ENCODE measurements around the gene GALNT17. TPM values are rescaled to one million over a fixed set of nuclear protein-coding genes. Genes with fewer than 3 reads are reported as not detected.

Gene GALNT17
- total RNA-seq, 1 donor from 2014 or later, result 0.12 TPM

DNA sequence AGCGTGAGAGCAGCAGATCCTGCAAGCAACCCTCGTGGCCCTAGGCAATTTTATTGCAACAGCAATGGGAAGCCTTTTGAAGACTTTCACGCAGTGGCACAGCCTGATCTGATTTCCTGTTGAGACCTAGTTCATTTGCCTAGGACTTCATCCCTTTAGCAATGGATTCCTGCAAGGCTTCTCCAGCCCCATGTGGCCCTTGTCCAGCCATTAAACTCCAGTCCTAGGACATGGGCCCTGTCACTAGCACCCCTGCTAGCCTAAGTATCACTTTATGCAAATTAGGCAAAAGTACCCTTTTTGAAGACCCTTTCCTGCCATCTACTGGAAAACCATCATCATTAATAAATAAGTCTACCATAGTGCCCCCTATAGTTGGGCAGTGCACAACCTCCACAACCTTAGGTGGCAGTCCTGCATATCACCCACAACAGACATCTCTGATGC lies 379.4 kb downstream of the GALNT17 start:
- DNase-seq (ENCODE audit: low read depth), result no peak
- TF ChIP-seq, protein P1, sequence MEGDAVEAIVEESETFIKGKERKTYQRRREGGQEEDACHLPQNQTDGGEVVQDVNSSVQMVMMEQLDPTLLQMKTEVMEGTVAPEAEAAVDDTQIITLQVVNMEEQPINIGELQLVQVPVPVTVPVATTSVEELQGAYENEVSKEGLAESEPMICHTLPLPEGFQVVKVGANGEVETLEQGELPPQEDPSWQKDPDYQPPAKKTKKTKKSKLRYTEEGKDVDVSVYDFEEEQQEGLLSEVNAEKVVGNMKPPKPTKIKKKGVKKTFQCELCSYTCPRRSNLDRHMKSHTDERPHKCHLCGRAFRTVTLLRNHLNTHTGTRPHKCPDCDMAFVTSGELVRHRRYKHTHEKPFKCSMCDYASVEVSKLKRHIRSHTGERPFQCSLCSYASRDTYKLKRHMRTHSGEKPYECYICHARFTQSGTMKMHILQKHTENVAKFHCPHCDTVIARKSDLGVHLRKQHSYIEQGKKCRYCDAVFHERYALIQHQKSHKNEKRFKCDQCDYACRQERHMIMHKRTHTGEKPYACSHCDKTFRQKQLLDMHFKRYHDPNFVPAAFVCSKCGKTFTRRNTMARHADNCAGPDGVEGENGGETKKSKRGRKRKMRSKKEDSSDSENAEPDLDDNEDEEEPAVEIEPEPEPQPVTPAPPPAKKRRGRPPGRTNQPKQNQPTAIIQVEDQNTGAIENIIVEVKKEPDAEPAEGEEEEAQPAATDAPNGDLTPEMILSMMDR (conservative IDR thresholded peaks at IDR 0.05; ENCODE audit: low read depth, low read length), result no peak
- no peak overlapping the region for H3K4me3 ChIP-seq (ENCODE audit: low read depth, low read length)

DNA sequence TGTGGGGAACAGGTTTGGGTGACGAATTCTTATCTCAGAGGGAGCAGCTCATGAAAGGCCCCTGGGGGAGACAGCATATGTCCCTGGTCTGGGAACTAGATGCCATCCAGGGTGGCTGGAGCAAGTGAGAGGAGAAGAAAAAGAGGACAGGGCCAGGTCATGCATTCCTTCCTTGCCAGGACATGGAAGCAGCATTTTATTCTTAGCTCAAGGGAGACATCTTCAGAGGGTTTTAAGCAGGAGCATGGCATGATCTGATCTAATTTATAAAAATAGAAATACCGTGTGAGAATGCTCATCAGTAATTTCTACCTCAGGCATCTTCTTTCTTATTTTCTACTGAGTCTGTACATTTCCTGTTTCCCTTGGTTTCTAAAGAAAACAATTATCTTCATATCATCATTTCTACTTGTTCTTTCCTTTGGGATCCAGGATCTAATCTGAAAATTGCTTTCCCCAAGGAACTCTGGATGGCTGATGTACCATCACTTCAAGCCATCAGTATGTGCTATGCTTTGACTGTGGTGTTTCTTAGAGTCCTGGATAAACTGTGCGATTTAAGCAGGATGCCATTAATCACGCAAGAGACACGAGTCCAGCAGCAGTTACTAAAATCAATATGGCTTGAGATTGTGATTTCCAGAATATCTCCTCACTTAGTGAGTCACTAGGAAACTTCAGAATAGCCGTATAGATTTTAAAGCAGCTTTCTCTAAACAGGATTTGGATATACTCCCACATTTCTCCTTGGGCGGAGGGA lies 386.2 kb downstream of the GALNT17 start:
- no peak for DNase-seq (ENCODE audit: low read depth)
- TF ChIP-seq, protein P1 (conservative IDR thresholded peaks at IDR 0.05; ENCODE audit: low read depth, low read length), result no peak
- no peak overlapping the region for H3K4me3 ChIP-seq (ENCODE audit: low read depth, low read length)

DNA sequence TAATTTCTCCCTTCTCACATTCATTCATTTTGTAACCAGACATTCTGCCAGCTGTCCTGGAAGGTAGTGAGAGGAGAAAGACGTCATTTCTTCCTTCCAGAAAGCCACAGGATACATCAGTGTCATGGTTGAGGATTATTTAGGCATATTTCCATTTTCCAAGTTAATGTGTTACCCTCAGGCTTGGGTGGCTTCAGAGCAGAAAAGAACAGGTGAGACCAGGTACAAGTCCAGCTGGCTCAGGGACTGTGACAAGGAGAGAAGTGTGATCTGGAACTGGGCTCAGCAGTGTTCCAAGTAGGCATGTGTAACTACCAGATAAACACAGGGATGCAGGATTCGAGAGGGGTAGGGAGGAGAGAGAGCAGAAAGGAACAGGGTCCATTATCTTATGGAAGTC lies 386.9 kb downstream of the GALNT17 start:
- DNase-seq (ENCODE audit: low read depth), result no peak
- no peak overlapping the region for H3K4me3 ChIP-seq (ENCODE audit: low read depth, low read length)
- TF ChIP-seq, protein P1 (conservative IDR thresholded peaks at IDR 0.05; ENCODE audit: low read depth, low read length), result no peak

DNA sequence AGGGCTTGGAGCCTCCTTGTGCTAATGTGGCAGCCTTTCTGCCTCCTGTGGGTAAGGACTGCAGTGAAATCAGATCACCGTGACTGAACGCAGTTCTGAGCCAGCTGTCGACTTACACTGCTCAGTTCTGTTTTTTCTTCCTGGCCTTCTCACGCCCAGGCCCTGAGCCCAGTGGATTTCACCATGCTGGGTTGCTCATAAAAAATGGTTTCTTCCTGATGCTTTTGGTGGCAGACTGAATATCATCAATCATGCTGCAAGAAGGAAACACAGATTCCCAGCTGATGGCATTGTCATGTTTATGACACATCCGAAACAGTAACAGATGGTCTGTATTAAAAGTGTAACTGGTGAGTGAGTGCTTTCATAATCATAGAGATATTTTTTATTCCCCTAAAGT lies 389.6 kb downstream of the GALNT17 start:
- TF ChIP-seq, protein P1 (conservative IDR thresholded peaks at IDR 0.05; ENCODE audit: low read depth, low read length), result no peak
- no peak for DNase-seq (ENCODE audit: low read depth)
- H3K4me3 ChIP-seq (ENCODE audit: low read depth, low read length), result no peak overlapping the region

DNA sequence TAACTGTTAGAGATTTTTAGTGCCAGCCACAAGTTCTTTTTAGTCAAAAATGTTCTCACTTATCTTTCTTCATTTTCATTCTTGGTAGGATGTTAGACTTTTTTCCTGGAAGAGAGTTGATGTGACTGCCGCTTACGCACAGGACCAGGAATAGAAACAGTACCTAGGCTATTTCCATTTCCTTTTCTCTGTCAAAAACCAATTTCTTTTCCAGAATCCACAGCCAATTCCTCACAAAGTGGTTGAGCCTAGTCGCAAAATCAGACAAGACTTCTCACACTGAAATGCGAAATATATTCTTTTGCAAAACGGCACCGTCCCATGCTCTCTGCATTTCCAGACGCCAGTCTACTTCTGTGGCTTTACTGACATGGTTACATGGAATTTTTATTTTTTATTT lies 394.2 kb downstream of the GALNT17 start:
- no peak overlapping the region for H3K4me3 ChIP-seq (ENCODE audit: low read depth, low read length)
- TF ChIP-seq, protein P1 (conservative IDR thresholded peaks at IDR 0.05; ENCODE audit: low read depth, low read length), result no peak
- DNase-seq (ENCODE audit: low read depth), result no peak

DNA sequence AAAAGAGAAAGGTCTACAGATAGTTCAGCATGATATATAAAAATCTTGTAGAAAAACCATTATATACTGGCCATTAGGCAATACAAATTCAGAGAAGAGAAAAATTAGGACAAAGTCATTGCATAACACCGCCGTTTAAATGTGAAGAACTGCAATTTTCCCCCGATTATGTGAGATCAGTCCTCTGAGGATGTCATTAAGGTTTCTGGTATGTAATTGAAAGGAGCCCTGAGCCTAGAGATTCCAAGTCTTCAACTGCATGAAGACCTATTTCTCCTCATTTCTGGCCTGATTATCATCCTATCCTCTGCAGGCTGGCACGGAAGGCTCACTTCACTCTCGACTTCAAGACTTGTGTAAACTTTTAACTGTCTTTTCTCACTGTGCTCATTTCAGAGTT lies 395.3 kb downstream of the GALNT17 start:
- H3K4me3 ChIP-seq (ENCODE audit: low read depth, low read length), result no peak overlapping the region
- TF ChIP-seq, protein P1 (conservative IDR thresholded peaks at IDR 0.05; ENCODE audit: low read depth, low read length), result no peak
- no peak for DNase-seq (ENCODE audit: low read depth)

DNA sequence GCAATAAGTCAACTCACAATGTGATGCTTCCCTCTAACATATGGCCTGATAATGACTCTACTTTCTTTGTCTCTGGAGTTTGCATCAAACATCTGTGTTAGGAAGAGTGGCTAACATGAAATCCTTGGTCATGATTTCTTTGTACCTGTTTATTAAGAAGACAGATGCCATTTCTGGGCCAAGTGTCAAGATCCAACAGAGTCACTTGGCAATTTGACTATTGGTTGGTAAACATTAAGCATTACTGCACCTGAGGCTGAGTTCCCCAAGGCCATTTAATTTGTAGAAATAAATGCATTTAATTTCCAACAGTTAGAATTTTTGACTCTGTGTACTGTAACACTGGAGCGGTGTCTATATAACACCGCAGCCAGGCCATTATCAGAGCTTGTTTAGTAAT lies 403.7 kb downstream of the GALNT17 start:
- no peak for DNase-seq (ENCODE audit: low read depth)

More for the DNA sequence above, 403.7 kb downstream of the GALNT17 start:
- H3K4me3 ChIP-seq (ENCODE audit: low read depth, low read length), result no peak overlapping the region
- TF ChIP-seq, protein P1 (conservative IDR thresholded peaks at IDR 0.05; ENCODE audit: low read depth, low read length), result no peak
